NCI-H2196 treated with DMSO at 0.1 percent for 48 hours (cell line): ENCODE data around the gene RAB7B.
"Not testable (repeated sequence)": the region's sequence is repeated elsewhere in the genome, so short reads cannot be mapped to it uniquely, and the experiment has no call there.

Experiments
- DNase-seq: peaks from one replicate; lab custom pipeline; 2025; ENCODE audit not compliant: unreplicated experiment; lab: John Stamatoyannopoulos, UW

Gene RAB7B

GRCh38 chr1:205998457-205999241 is 4.5 kb downstream of the RAB7B start:
- DNase-seq: no peak

- DNase-seq: not testable (repeated sequence)
Measured at GRCh38 chr1:205996641-205997040, 6.6 kb downstream of the RAB7B start.

GRCh38 chr1:205994346-205994745 is 8.8 kb downstream of the RAB7B start:
- no peak for DNase-seq

- no peak for DNase-seq
Measured at GRCh38 chr1:205993068-205993467, 10.1 kb downstream of the RAB7B start.

- no peak for DNase-seq
Measured at GRCh38 chr1:205992218-205992882, 10.8 kb downstream of the RAB7B start.

GRCh38 chr1:205991237-205991636 is 12.0 kb downstream of the RAB7B start:
- DNase-seq: no peak

GRCh38 chr1:205990226-205990625 is 13.0 kb downstream of the RAB7B start:
- DNase-seq: no peak

GRCh38 chr1:205989786-205990185 is 13.4 kb downstream of the RAB7B start:
- no peak for DNase-seq

- no peak for DNase-seq
Measured at GRCh38 chr1:205988585-205988995, 14.6 kb downstream of the RAB7B start.

- DNase-seq: no peak
Measured at GRCh38 chr1:205986861-205987260, 16.3 kb downstream of the RAB7B start.

- DNase-seq: no peak
Measured at GRCh38 chr1:205986292-205986691, 16.9 kb downstream of the RAB7B start.

- DNase-seq: no peak
Measured at GRCh38 chr1:205985330-205986005, 17.7 kb downstream of the RAB7B start.

- peak; percentile 34 for DNase-seq
Measured at GRCh38 chr1:205983925-205984725, 19.1 kb downstream of the RAB7B start.

GRCh38 chr1:205981257-205981656 is 21.9 kb downstream of the RAB7B start:
- DNase-seq: no peak

GRCh38 chr1:205980237-205980870 is 22.8 kb downstream of the RAB7B start:
- DNase-seq: no peak

- no peak for DNase-seq
Measured at GRCh38 chr1:205979301-205979700, 23.9 kb downstream of the RAB7B start.

- DNase-seq: no peak
Measured at GRCh38 chr1:205978676-205979075, 24.5 kb downstream of the RAB7B start.

GRCh38 chr1:205977402-205978014 is 25.7 kb downstream of the RAB7B start:
- peak; percentile 82 for DNase-seq

GRCh38 chr1:205976708-205977401 is 26.3 kb downstream of the RAB7B start:
- no peak for DNase-seq

GRCh38 chr1:205976036-205976435 is 27.2 kb downstream of the RAB7B start:
- no peak for DNase-seq
